H1 (cell line): ENCODE results near the gene TDG. TPM values are rescaled to one million over a fixed set of nuclear protein-coding genes. Genes with fewer than 3 reads are reported as not detected.

Experiments
- CTCF ChIA-PET: fragments of 300-600 bp; sonication (Branson Sonifier 250); formaldehyde crosslinking; loops from one replicate; lab custom pipeline; 2021; ENCODE audit not compliant: partially characterized antibody; lab: Charles Lee
- POLR2A ChIA-PET: fragments of 300-600 bp; sonication (Branson Sonifier 250); formaldehyde crosslinking; loops from one replicate; lab custom pipeline; 2021; ENCODE audit warnings: inconsistent platforms; ENCODE audit not compliant: partially characterized antibody; lab: Charles Lee
- DNase-seq, 2 experiments: peaks; one replicate each; pipeline versions ENCODE4 v3.0.0 to v3.0.0-alpha.2; 2010 to 2022; ENCODE audit warnings: low spot score in 2 of 2, low read depth in 1 of 2, mixed read lengths in 1 of 2
- FAIRE-seq: peaks from 2 replicates; lab custom pipeline; 2011; peaks lifted over from hg19 to GRCh38; lab: Jason Lieb, UNC
- H2AFZ ChIP-seq: 2 replicates; pipeline ENCODE4 v1.8.1; 2012; ENCODE audit warnings: low read length, inconsistent platforms
- H2AK5ac ChIP-seq: 2 replicates; pipeline ENCODE4 v1.6.1; 2013; ENCODE audit warnings: low read depth, low read length
- H2BK120ac ChIP-seq: replicated peaks from 2 replicates; pipeline ENCODE3; 2013; ENCODE audit warnings: low read depth, low read length, inconsistent platforms
- H2BK12ac ChIP-seq: 2 replicates; pipeline ENCODE4 v1.6.1; 2013; ENCODE audit warnings: low read depth, low read length
- H2BK15ac ChIP-seq: 2 replicates; pipeline ENCODE4 v1.6.1; 2013; ENCODE audit warnings: low read length
- H2BK20ac ChIP-seq: 2 replicates; pipeline ENCODE4 v1.6.1; 2013; ENCODE audit warnings: low read length
- H2BK5ac ChIP-seq: 2 replicates; pipeline ENCODE4 v1.6.1; 2013; ENCODE audit warnings: low read depth, low read length
- H3K14ac ChIP-seq: 2 replicates; pipeline ENCODE4 v1.6.1; 2013; ENCODE audit warnings: inconsistent platforms; ENCODE audit not compliant: insufficient read length
- H3K18ac ChIP-seq: 2 replicates; pipeline ENCODE4 v1.6.1; 2013; ENCODE audit warnings: low read length; ENCODE audit errors: extremely low read depth
- H3K23ac ChIP-seq: 2 replicates; pipeline ENCODE4 v1.6.1; 2013; ENCODE audit warnings: inconsistent platforms; ENCODE audit not compliant: insufficient read length
- H3K23me2 ChIP-seq: 2 replicates; pipeline ENCODE4 v1.6.1; 2013; ENCODE audit warnings: low read depth, low read length
- H3K27ac ChIP-seq: 2 replicates; pipeline ENCODE4 v1.6.1; 2011; ENCODE audit warnings: low read depth, low read length, inconsistent platforms
- H3K27me3 ChIP-seq, 4 experiments: replicated peaks in 1 of 4; 1 replicate in 1 of 4; 2 replicates in 3 of 4; pipeline versions ENCODE4 v1.6.1 to v1.8.1; 2011 to 2013; ENCODE audit warnings: low read length in 3 of 4, mild to moderate bottlenecking in 3 of 4, inconsistent platforms in 2 of 4, mixed read lengths in 2 of 4, moderate library complexity in 1 of 4; ENCODE audit not compliant: control insufficient read depth in 3 of 4, insufficient read depth in 3 of 4; ENCODE audit errors: extremely low read depth in 1 of 4
- H3K36me3 ChIP-seq, 4 experiments: 2 replicates each; pipeline versions ENCODE4 v1.6.1 to v1.8.1; 2011 to 2013; ENCODE audit warnings: mild to moderate bottlenecking in 4 of 4, low read length in 3 of 4, moderate library complexity in 2 of 4, control low read depth in 1 of 4, inconsistent platforms in 1 of 4; ENCODE audit not compliant: insufficient read depth in 4 of 4, control insufficient read depth in 2 of 4
- H3K4ac ChIP-seq: replicated peaks from 2 replicates; pipeline ENCODE3; 2013; ENCODE audit warnings: low read length, low read depth, mixed read lengths, inconsistent platforms; ENCODE audit not compliant: insufficient read length
- H3K4me1 ChIP-seq, 4 experiments: replicated peaks in 1 of 4; 1 replicate in 1 of 4; 2 replicates in 3 of 4; pipeline versions ENCODE4 v1.6.1 to v1.8.1; 2011 to 2013; ENCODE audit warnings: low read length in 3 of 4, inconsistent platforms in 2 of 4, mixed read lengths in 1 of 4; ENCODE audit not compliant: insufficient read depth in 4 of 4, control insufficient read depth in 3 of 4
- H3K4me2 ChIP-seq, 2 experiments: 2 replicates each; pipeline versions ENCODE4 v1.6.1 to v1.8.1; 2011 to 2013; ENCODE audit warnings: low read depth in 2 of 2, low read length in 2 of 2, control low read depth in 1 of 2, inconsistent platforms in 1 of 2, mild to moderate bottlenecking in 1 of 2; ENCODE audit not compliant: insufficient read depth in 1 of 2
- H3K4me3 ChIP-seq, 4 experiments: fragments of 200-600, 300-600 bp in 1 of 4; sonication (generic), shearing (Covaris generic), sonication (Bioruptor Twin) in 1 of 4; 2 replicates each; pipeline versions ENCODE4 v1.5.1 to v1.8.1; 2011 to 2016; ENCODE audit warnings: low read length in 4 of 4, low read depth in 3 of 4, control low read depth in 2 of 4, inconsistent platforms in 2 of 4, mild to moderate bottlenecking in 2 of 4, mixed read lengths in 1 of 4, moderate library complexity in 1 of 4; ENCODE audit not compliant: insufficient read depth in 2 of 4; ENCODE audit errors: extremely low read depth in 1 of 4
- H3K56ac ChIP-seq: replicated peaks from 2 replicates; pipeline ENCODE3; 2013; ENCODE audit warnings: low read depth, mild to moderate bottlenecking, mixed read lengths, low read length, inconsistent platforms; ENCODE audit not compliant: insufficient read length
- H3K79me1 ChIP-seq: 2 replicates; pipeline ENCODE4 v1.6.1; 2013; ENCODE audit warnings: low read depth, low read length, control low read depth
- H3K79me2 ChIP-seq, 2 experiments: 2 replicates each; pipeline versions ENCODE4 v1.6.1 to v1.8.1; 2012 to 2013; ENCODE audit warnings: low read length in 2 of 2, mild to moderate bottlenecking in 2 of 2, inconsistent platforms in 1 of 2; ENCODE audit not compliant: insufficient read depth in 2 of 2, control insufficient read depth in 1 of 2
- H3K9ac ChIP-seq, 4 experiments: replicated peaks in 1 of 4; 1 replicate in 1 of 4; 2 replicates in 3 of 4; pipeline versions ENCODE4 v1.6.1 to v1.8.1; 2011 to 2013; ENCODE audit warnings: low read depth in 3 of 4, low read length in 3 of 4, control low read depth in 2 of 4, mild to moderate bottlenecking in 2 of 4, moderate library complexity in 2 of 4, inconsistent platforms in 1 of 4; ENCODE audit errors: extremely low read depth in 1 of 4
- H3K9me3 ChIP-seq, 2 experiments: 2 replicates each; pipeline versions ENCODE4 v1.6.1 to v1.8.1; 2012 to 2013; ENCODE audit warnings: mild to moderate bottlenecking in 2 of 2, moderate library complexity in 2 of 2, control low read depth in 1 of 2, inconsistent platforms in 1 of 2, low read depth in 1 of 2, low read length in 1 of 2, mixed read lengths in 1 of 2; ENCODE audit not compliant: insufficient read depth in 2 of 2
- H4K20me1 ChIP-seq, 2 experiments: replicated peaks in 1 of 2; 2 replicates each; pipeline versions ENCODE3 to v1.8.1; 2011 to 2013; ENCODE audit warnings: inconsistent platforms in 2 of 2, low read length in 2 of 2, mild to moderate bottlenecking in 1 of 2; ENCODE audit not compliant: insufficient read depth in 2 of 2, control insufficient read depth in 1 of 2
- H4K5ac ChIP-seq: 2 replicates; pipeline ENCODE4 v1.6.1; 2013; ENCODE audit warnings: low read length, low read depth, mixed read lengths, inconsistent platforms; ENCODE audit not compliant: insufficient read length
- H4K8ac ChIP-seq: 2 replicates; pipeline ENCODE4 v1.8.0; 2013; ENCODE audit warnings: mild to moderate bottlenecking, moderate library complexity, low read length, inconsistent platforms; ENCODE audit not compliant: insufficient read depth; ENCODE audit errors: extremely low read depth
- H4K91ac ChIP-seq: replicated peaks from 2 replicates; pipeline ENCODE3; 2013; ENCODE audit warnings: low read length, mixed read lengths, inconsistent platforms; ENCODE audit not compliant: insufficient read length
- CEBPB ChIP-seq: IDR thresholded peaks from 2 replicates; pipeline ENCODE4 v1.6.1; 2012; ENCODE audit warnings: low read depth, low read length
- FOSL1 ChIP-seq: IDR thresholded peaks from 2 replicates; pipeline ENCODE4 v1.6.1; 2011; ENCODE audit warnings: mild to moderate bottlenecking, low read depth, low read length, moderate library complexity; ENCODE audit not compliant: insufficient read depth
- JUND ChIP-seq: IDR thresholded peaks from 2 replicates; pipeline ENCODE4 v1.6.1; 2011; ENCODE audit warnings: mild to moderate bottlenecking, improper control_type of control experiment, low read length
- MAFK ChIP-seq: IDR thresholded peaks from 2 replicates; pipeline ENCODE4 v1.6.1; 2012; ENCODE audit warnings: low read depth, mild to moderate bottlenecking, improper control_type of control experiment, low read length
- RXRA ChIP-seq: IDR thresholded peaks from 2 replicates; pipeline ENCODE4 v1.6.1; 2011; ENCODE audit warnings: low read depth, mild to moderate bottlenecking, low read length, moderate library complexity; ENCODE audit not compliant: insufficient read depth
- SIRT6 ChIP-seq: IDR thresholded peaks from one replicate; pipeline ENCODE4 v1.7.1; 2012; ENCODE audit warnings: low read length, inconsistent platforms
- SUZ12 ChIP-seq: fragments of 200-600 bp; sonication (generic); IDR thresholded peaks from 2 replicates; pipeline ENCODE4 v1.6.1; 2012; ENCODE audit warnings: mild to moderate bottlenecking, inconsistent platforms, low read length, moderate library complexity, mixed read lengths
- TAF7 ChIP-seq: optimal IDR thresholded peaks from 2 replicates; pipeline ENCODE3; 2011; ENCODE audit warnings: low read depth, mild to moderate bottlenecking, inconsistent platforms, low read length, moderate library complexity, borderline replicate concordance
- WGBS, 2 experiments: shearing (Covaris generic) in 1 of 2; methylation state at CpG; one replicate each; pipeline versions ENCODE4 v1.1.6 to v1.1.7; 2013 to 2015; ENCODE audit warnings: low lambda C conversion rate in 2 of 2, mixed read lengths in 2 of 2, inconsistent platforms in 1 of 2, low coverage in 1 of 2, missing lambda C conversion rate in 1 of 2; ENCODE audit not compliant: insufficient replicate concordance in 2 of 2, insufficient coverage in 1 of 2, insufficient read length in 1 of 2; ENCODE audit errors: extremely low coverage in 1 of 2, missing lambda C conversion rate in 1 of 2; 5-methylcytosine and 5-hydroxymethylcytosine counted together
- polyA plus RNA-seq, 7 experiments: library from polyadenylated mRNA; depleted of rRNA in 3 of 7; stranded (reverse) in 5 of 7; unstranded in 2 of 7; fragments of >200 nt in 5 of 7; fragments of 200-250 nt in 2 of 7; gene quantifications; 1 replicate in 5 of 7; 2 replicates in 1 of 7; 4 replicates in 1 of 7; pipeline versions ENCODE4 v1.2.1 to v1.2.3, GENCODE V29; 2011 to 2013; ENCODE audit warnings: missing spikeins in 2 of 7, mixed read lengths in 2 of 7
- total RNA-seq: library from RNA; stranded (reverse); fragmentation: NEBNext Ultra II Directional; extraction: Animal tissue kit (Norgen Biotek cat#: 25700); gene quantifications from 2 replicates; pipeline ENCODE4 v1.2.1, GENCODE V29; 2021
- TF ChIP-seq, protein P1 (sequence below): IDR thresholded peaks from 2 replicates; pipeline ENCODE4 v1.6.1; 2011; ENCODE audit warnings: low read length, improper control_type of control experiment

Gene TDG
- total and polyA plus RNA-seq, 2 of the 8 experiments (the other 6 are each of a cell fraction or from before 2014, with no cell fraction given), result 22.7 to 47.8 TPM

DNA sequence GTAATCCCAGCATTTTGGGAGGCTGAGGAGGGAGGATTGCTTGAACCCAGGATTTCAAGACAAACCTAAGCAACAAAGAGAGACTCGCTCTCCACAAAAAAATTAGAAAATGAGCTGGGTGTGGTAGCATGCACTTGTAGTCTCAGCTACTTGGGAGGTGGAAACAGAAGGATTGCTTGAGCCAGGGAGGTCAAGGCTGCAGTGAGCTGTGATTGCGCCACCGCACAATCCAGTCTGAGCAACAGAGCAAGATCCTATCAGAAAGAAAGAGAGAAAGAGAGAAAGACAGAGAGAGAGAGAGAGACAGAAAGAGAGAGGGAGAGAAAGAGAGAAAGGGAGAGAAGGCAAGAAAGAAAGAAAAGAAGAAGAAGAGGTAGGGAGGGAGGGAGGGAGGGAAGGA lies 37.0 kb downstream of the TDG start:
- Histone ChIP-seq H3K9ac (no peak overlapping the region), H4K91ac (no peak overlapping the region), H2BK20ac (no peak overlapping the region), H4K20me1 (no peaks in the 10 kb centered on the region), H3K4ac (no peak overlapping the region), H3K27me3 (no peaks in the 10 kb centered on the region), H3K23me2 (no peaks in the 10 kb centered on the region), H3K23ac (no peak overlapping the region), H3K56ac (no peak overlapping the region), H3K4me2 (no peak overlapping the region), H3K14ac (no peak overlapping the region), H2BK120ac (no peak overlapping the region), H3K18ac (no peak overlapping the region), H3K4me3 (no peak overlapping the region), H3K36me3 (no peaks in the 10 kb centered on the region), H2BK15ac (no peak overlapping the region), H3K79me2 (no peaks in the 10 kb centered on the region), H2AK5ac (no peak overlapping the region), H3K9me3 (no peaks in the 10 kb centered on the region), H3K79me1 (no peaks in the 10 kb centered on the region), H3K27ac (no peak overlapping the region), H3K4me1 (no peaks in the 10 kb centered on the region), H4K5ac (no peak overlapping the region), H2AFZ (no peak overlapping the region), H2BK12ac (no peak overlapping the region)
- ChIA-PET POLR2A (interaction anchor here (0.8 kb wide), 1 partner anchor 37 kb away, joined by 3 read pairs; the partner anchor contains the start of gene TDG), CTCF (interaction anchor here (1.0 kb wide), 1 partner anchor 106 kb away, joined by 3 read pairs; no protein-coding TSS in a partner anchor)
- 82% methylated on average over 1 of the region's 3 CpGs; no CpG with 5 or more reads in 1 of the 2 experiments for WGBS, 2 experiments
- no peak for DNase-seq
- peak; percentile 19 for FAIRE-seq
- TF ChIP-seq SIRT6, result no peak
- TF ChIP-seq TAF7, result no peak
- no peak for TF ChIP-seq SUZ12
- TF ChIP-seq CEBPB, result no peak
- TF ChIP-seq FOSL1, result no peak
- no peak for TF ChIP-seq RXRA
- TF ChIP-seq, protein P1, sequence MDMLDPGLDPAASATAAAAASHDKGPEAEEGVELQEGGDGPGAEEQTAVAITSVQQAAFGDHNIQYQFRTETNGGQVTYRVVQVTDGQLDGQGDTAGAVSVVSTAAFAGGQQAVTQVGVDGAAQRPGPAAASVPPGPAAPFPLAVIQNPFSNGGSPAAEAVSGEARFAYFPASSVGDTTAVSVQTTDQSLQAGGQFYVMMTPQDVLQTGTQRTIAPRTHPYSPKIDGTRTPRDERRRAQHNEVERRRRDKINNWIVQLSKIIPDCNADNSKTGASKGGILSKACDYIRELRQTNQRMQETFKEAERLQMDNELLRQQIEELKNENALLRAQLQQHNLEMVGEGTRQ, result no peak
- TF ChIP-seq JUND, result no peak
- TF ChIP-seq MAFK, result no peak
- TF ChIP-seq, all 59 proteins: peak for 0
- Histone ChIP-seq H2BK5ac (no peak overlapping the region), H4K8ac (no peak overlapping the region)
